Lower lobe of right lung (tissue), 2 donors: ENCODE measurements around the gene ADAM23. TPM values are rescaled to one million over a fixed set of nuclear protein-coding genes. Genes with fewer than 3 reads are reported as not detected.

ENCODE experiments used
- ATAC-seq, 2 donors: fragments of 200-7000 bp; cut with Tn5 transposase; one replicate each; pipeline ENCODE4 v1.9.1; 2020 to 2022; ENCODE audit warnings: mild to moderate bottlenecking in 2 of 2, moderate library complexity in 2 of 2
- DNase-seq: peaks from one replicate; pipeline ENCODE4 v3.0.0-alpha.2; 2020
- H3K27ac ChIP-seq: fragments of 200-600 bp; one replicate; pipeline ENCODE4 v1.8.0; 2022
- H3K27me3 ChIP-seq: fragments of 200-600 bp; one replicate; pipeline ENCODE4 v1.8.0; 2022; ENCODE audit warnings: low read depth
- H3K36me3 ChIP-seq: fragments of 200-600 bp; one replicate; pipeline ENCODE4 v1.8.0; 2022; ENCODE audit warnings: mild to moderate bottlenecking
- H3K4me1 ChIP-seq: fragments of 200-600 bp; one replicate; pipeline ENCODE4 v1.8.0; 2022
- H3K4me3 ChIP-seq: fragments of 200-600 bp; one replicate; pipeline ENCODE4 v1.8.0; 2022; ENCODE audit warnings: mild to moderate bottlenecking
- H3K9me3 ChIP-seq: fragments of 200-600 bp; one replicate; pipeline ENCODE4 v1.8.0; 2022
- intact Hi-C: fragments of 100-400 bp; cut with DNase I; formaldehyde crosslinking; loops from one replicate; pipeline ENCODE4 v1.11.0; 2022
- total RNA-seq: library from RNA; stranded (reverse); fragmentation: NEBNext Ultra II Directional; extraction: Animal tissue kit (Norgen Biotek cat#: 25700); gene quantifications from one replicate; pipeline ENCODE4 v1.2.1, GENCODE V29; 2021
- TF ChIP-seq, protein P1 (sequence below): fragments of 200-600 bp; IDR thresholded peaks from one replicate; pipeline ENCODE4 v1.8.0; 2022; ENCODE audit warnings: antibody characterized with exemption, mild to moderate bottlenecking
- donor health status: DM: no; HTN: yes; CAD: no; lungs with severe emphysema.

ADAM23 gene
- total RNA-seq, 1 donor from 2014 or later = 2.5 TPM

DNA sequence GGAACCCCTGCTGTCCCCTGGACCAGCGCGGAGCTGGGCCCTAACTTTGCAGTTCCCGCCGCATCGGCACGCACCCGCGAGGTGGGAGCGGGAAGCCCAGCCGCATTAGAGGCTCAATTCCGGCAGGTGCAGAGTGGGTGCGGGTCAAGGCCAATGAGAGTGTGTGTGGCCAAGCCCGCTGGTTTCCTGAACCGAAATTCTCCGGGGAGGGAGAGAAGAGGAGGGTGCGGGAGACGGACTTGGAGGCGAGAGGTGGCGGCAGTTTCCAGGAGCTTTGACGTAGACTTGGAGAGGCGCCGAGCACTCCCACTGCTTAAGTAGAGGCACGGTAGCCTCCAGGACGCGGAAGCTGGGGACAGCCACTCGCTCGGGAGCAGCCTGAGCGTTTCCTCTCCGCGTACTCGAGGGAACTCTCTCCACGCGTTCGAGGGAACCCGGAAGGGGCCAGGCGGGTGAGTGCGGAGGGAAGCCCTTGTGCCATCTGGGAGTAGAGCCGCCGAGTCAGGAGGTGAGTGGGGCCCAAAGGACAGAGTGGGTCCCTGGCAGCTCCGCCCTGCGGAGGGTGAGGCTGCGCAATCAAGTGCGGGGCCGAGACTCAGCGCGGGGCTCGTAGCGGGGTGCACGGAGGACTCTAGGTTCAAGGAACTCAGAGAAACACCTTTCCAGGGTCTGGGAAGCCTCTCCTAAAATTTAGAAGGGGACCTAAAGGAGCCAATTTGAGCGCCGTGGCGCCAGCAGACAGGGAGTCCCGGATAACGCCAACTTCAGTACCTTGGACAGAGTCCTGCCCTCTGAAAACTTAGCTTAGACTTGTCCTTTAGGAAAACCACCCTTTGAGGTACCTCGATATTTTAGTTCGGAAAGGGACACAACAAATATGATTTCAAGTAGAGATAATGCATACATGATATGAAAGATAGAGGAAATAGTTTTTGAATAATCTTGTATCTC, 199.0 kb downstream of the ADAM23 start, which contains the start of gene FAM237A:
Gene FAM237A, plus strand, starts transcription at position 413 of the 951 bp plus-strand sequence. CDS start 1,750 bp downstream, outside the sequence.
- intact Hi-C loops = no loop called here
- no peak within 1 kb of the TSS for H3K27ac ChIP-seq
- H3K27me3 ChIP-seq = peaks cover 35% of the 10 kb centered on the region
- ATAC-seq = peak; percentile 34 to 52
- TF ChIP-seq, protein P1, sequence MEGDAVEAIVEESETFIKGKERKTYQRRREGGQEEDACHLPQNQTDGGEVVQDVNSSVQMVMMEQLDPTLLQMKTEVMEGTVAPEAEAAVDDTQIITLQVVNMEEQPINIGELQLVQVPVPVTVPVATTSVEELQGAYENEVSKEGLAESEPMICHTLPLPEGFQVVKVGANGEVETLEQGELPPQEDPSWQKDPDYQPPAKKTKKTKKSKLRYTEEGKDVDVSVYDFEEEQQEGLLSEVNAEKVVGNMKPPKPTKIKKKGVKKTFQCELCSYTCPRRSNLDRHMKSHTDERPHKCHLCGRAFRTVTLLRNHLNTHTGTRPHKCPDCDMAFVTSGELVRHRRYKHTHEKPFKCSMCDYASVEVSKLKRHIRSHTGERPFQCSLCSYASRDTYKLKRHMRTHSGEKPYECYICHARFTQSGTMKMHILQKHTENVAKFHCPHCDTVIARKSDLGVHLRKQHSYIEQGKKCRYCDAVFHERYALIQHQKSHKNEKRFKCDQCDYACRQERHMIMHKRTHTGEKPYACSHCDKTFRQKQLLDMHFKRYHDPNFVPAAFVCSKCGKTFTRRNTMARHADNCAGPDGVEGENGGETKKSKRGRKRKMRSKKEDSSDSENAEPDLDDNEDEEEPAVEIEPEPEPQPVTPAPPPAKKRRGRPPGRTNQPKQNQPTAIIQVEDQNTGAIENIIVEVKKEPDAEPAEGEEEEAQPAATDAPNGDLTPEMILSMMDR = no peak
- H3K4me3 ChIP-seq = no peak within 1 kb of the TSS
- H3K9me3 ChIP-seq = no peaks in the 10 kb centered on the region
- no peaks in the 10 kb centered on the region for H3K4me1 ChIP-seq
- peak; percentile 41 for DNase-seq
- no peaks in the 10 kb centered on the region for H3K36me3 ChIP-seq

DNA sequence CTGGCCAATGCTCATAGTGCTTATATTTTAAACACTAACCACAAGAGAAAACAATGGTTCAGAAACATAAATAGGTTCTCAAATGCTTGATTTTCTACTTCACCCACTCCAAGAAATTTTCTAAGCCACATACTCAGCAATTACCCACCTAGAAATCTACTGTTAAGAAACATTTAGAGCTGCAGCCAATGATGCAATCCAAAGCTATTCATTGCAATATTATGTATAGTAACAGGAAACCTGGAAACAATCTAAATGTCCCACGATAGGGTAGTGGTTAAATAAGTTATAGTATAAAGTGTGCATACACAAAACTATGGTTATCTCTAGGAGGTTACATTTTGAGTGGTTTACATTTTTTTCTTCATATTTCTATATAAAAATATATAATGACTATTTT, 204.7 kb downstream of the ADAM23 start:
- H3K4me3 ChIP-seq = no peak overlapping the region
- no peaks in the 10 kb centered on the region for H3K9me3 ChIP-seq
- ATAC-seq (no peak), DNase-seq (no peak)
- peaks cover 3% of the 10 kb centered on the region for H3K27me3 ChIP-seq
- TF ChIP-seq, protein P1 = no peak
- intact Hi-C loops = no loop called here
- H3K4me1 ChIP-seq = no peaks in the 10 kb centered on the region
- H3K27ac ChIP-seq = no peak overlapping the region
- no peaks in the 10 kb centered on the region for H3K36me3 ChIP-seq

DNA sequence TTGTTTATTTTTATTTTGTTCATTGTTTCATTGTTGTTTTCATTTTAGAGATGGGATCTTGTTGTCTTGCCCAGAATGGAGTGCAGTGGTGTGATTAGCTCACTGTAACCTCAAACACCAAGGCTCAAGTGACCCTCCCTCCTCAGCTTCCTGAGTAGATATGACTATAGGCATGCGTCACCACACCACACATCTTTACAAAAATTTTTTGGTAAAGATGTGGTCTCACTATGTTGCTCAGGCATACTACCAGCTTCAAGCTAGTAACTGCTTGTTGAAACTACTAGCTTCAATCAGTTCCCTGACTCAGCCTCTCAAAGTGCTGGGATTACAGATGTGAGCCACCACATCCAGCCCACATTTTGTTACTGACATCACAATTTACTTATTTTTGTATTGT, 213.8 kb downstream of the ADAM23 start:
- no peaks in the 10 kb centered on the region for H3K4me1 ChIP-seq
- no peaks in the 10 kb centered on the region for H3K36me3 ChIP-seq
- no peak overlapping the region for H3K27ac ChIP-seq
- TF ChIP-seq, protein P1 = no peak
- ATAC-seq (no peak), DNase-seq (no peak)
- no peaks in the 10 kb centered on the region for H3K27me3 ChIP-seq
- H3K9me3 ChIP-seq = no peaks in the 10 kb centered on the region
- H3K4me3 ChIP-seq = no peak overlapping the region
- intact Hi-C loops = no loop called here

DNA sequence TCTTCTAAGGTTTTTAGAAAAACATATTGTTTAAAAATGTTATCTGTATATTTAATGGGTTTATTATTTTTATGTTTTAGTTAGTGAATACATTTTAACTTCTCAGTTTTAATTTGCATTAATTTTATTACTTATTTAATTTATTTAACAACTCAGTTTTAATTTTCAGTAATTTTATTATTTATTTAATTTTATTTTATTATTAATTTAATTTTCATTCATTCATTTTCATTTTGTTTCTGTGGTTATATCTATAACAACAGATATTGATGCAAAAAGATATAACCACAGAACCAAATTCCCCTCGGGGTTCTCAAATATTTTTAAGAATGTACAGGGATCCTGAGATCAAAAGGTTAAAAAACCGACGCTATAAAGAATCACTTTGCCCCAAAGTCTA, 221.9 kb downstream of the ADAM23 start:
- H3K36me3 ChIP-seq = no peaks in the 10 kb centered on the region
- no peaks in the 10 kb centered on the region for H3K4me1 ChIP-seq
- H3K9me3 ChIP-seq = no peaks in the 10 kb centered on the region
- TF ChIP-seq, protein P1 = no peak
- H3K27ac ChIP-seq = no peak overlapping the region
- H3K4me3 ChIP-seq = no peak overlapping the region
- ATAC-seq (no peak), DNase-seq (no peak)
- intact Hi-C loops = no loop called here
- H3K27me3 ChIP-seq = no peaks in the 10 kb centered on the region

Other genes starting within 250 kb of the ADAM23 start
- 8.1 TPM for gene ZDBF2, start 168.9 kb upstream of the ADAM23 start, total RNA-seq
- gene FAM237A, start 199.0 kb downstream of the ADAM23 start, total RNA-seq = not detected